ENCODE measurements around the gene NYAP2.

The NYAP2 gene

GRCh38 chr2:225456619-225457260 lies 57.2 kb downstream of the NYAP2 start:
- no peak overlapping the region for H3K4me3 ChIP-seq (ENCODE audit: low read depth, low read length)
- in situ Hi-C loops (cut with HindIII; ENCODE audit: low sequenced_read_pairs) = no loop called here

DNA sequence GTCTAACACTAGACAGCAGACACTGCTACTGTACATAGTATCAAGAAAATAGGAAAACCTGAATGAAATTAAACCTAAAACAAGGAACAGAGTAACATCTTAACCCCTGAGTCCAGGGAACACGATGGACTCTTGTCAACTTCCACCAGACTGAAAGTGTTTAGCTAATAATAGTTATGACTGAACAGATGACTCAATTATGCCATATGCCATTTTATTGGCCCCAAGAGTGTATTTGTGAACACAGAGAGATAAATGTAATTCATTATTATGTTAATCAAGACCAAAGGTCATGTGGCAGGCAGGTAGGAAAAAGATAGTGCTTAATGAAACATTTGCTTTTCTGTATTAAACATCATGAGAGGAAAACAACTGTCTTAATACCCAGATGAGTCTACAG lies 58.0 kb downstream of the NYAP2 start:
- no peak overlapping the region for H3K4me3 ChIP-seq (ENCODE audit: low read depth, low read length)
- in situ Hi-C loops (cut with HindIII; ENCODE audit: low sequenced_read_pairs) = no loop called here
- TF ChIP-seq CTCF (IDR thresholded peaks at IDR 0.05; ENCODE audit: low read depth, low read length) = no peak
- DNase-seq (ENCODE audit: low read depth, low spot score) = no peak

More at GRCh38 chr2:225456619-225457260, 57.2 kb downstream of the NYAP2 start:
- no peak for TF ChIP-seq CTCF (IDR thresholded peaks at IDR 0.05; ENCODE audit: low read depth, low read length)
- no peak for DNase-seq (ENCODE audit: low read depth, low spot score)

GRCh38 chr2:225458431-225459117 lies 59.1 kb downstream of the NYAP2 start:
- DNase-seq (ENCODE audit: low read depth, low spot score) = no peak

DNA sequence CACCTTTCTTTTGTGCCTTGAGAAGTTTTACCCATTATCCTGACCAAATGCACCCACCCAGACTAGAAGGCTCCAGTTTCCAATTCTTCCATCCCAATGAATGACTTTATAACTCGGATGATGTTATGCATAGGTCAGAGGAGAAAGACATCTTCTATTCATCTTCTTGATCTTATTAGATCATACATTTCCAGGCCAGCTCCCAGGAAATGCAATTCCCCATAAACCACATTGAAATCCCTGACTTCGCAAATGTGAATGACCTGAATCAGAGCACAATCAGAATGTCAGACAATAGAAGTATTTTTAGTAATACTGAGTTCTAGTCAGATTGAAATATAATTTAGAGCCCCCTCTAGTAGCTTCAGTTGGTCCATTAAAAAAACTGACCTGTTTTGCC lies 62.9 kb downstream of the NYAP2 start:
- in situ Hi-C loops (cut with HindIII; ENCODE audit: low sequenced_read_pairs) = no loop called here
- no peak for DNase-seq (ENCODE audit: low read depth, low spot score)
- no peak for TF ChIP-seq CTCF (IDR thresholded peaks at IDR 0.05; ENCODE audit: low read depth, low read length)
- H3K4me3 ChIP-seq (ENCODE audit: low read depth, low read length) = no peak overlapping the region

More at GRCh38 chr2:225458431-225459117, 59.1 kb downstream of the NYAP2 start:
- no peak for TF ChIP-seq CTCF (IDR thresholded peaks at IDR 0.05; ENCODE audit: low read depth, low read length)
- in situ Hi-C loops (cut with HindIII; ENCODE audit: low sequenced_read_pairs) = no loop called here
- H3K4me3 ChIP-seq (ENCODE audit: low read depth, low read length) = no peak overlapping the region

DNA sequence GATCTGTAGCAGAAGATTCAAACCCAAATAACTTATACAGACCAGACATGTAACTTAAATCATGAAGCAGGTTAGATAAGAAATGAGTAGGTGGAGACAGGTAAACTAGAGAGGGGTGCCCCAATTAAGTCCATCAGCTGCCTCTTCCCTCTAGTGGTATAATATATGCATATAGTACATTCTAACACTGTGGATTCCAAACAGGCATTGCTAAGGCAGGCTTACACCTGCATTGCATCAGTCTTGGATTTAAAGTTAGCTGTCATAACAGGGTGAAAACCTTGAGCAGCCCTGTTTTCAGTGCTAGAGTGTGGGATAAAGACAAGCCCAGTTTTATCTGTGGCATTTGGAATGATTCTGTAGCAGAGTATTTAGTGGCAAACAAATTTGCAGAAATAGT lies 63.4 kb downstream of the NYAP2 start:
- no peak for TF ChIP-seq CTCF (IDR thresholded peaks at IDR 0.05; ENCODE audit: low read depth, low read length)
- no peak overlapping the region for H3K4me3 ChIP-seq (ENCODE audit: low read depth, low read length)
- DNase-seq (ENCODE audit: low read depth, low spot score) = no peak
- in situ Hi-C loops (cut with HindIII; ENCODE audit: low sequenced_read_pairs) = no loop called here

GRCh38 chr2:225463449-225463848 lies 63.9 kb downstream of the NYAP2 start:
- TF ChIP-seq CTCF (IDR thresholded peaks at IDR 0.05; ENCODE audit: low read depth, low read length) = no peak
- no peak overlapping the region for H3K4me3 ChIP-seq (ENCODE audit: low read depth, low read length)
- DNase-seq (ENCODE audit: low read depth, low spot score) = no peak
- in situ Hi-C loops (cut with HindIII; ENCODE audit: low sequenced_read_pairs) = no loop called here

Measured in astrocyte of the spinal cord (primary cell).